Spleen (tissue), 7 donors: ENCODE measurements around the gene LRFN5.

Source experiments
- CTCF ChIP-seq, 11 experiments: fragments of 200-600 bp in 7 of 11; fragments of 450-650 bp in 4 of 11; sonication (generic) in 4 of 11; IDR thresholded peaks in 8 of 11; conservative IDR thresholded peaks in 3 of 11; 1 replicate in 7 of 11; 2 replicates in 4 of 11; pipeline versions ENCODE4 v1.4.0 to v1.8.0; 2016 to 2021; ENCODE audit warnings: antibody characterized with exemption in 11 of 11, inconsistent platforms in 4 of 11, mild to moderate bottlenecking in 1 of 11
- POLR2A ChIP-seq, 3 donors: fragments of 450-650 bp; IDR thresholded peaks; one replicate each; pipeline ENCODE4 v1.5.1; 2017; ENCODE audit warnings: antibody characterized with exemption in 3 of 3, mild to moderate bottlenecking in 1 of 3
- POLR2AphosphoS5 ChIP-seq, 3 donors: sonication (generic); formaldehyde crosslinking; IDR thresholded peaks; one replicate each; pipeline ENCODE4 v1.5.1; 2017; ENCODE audit warnings: antibody characterized with exemption in 3 of 3
- donor health status: DM: no; HTN: no; CAD: no; lungs with moderate emphysema.
- donor health status: DM: no; HTN: no; CAD: no.
- donor health status: DM: no; HTN: no; CAD: no.

GRCh38 chr14:41839661-41840060 lies 233.0 kb downstream of the LRFN5 start:
- TF ChIP-seq CTCF (IDR thresholded peaks at IDR 0.05 in 8 of 11, conservative IDR thresholded peaks at IDR 0.05 in 3 of 11) = no peak
- TF ChIP-seq POLR2A (IDR thresholded peaks at IDR 0.05) = no peak
- TF ChIP-seq POLR2AphosphoS5 (IDR thresholded peaks at IDR 0.05) = no peak
